ENCODE data around the gene RSKR. TPM values are rescaled to one million over a fixed set of nuclear protein-coding genes. Genes with fewer than 3 reads are reported as not detected.

The RSKR gene
- total and polyA plus RNA-seq, 10 donors = 2.1 to 30.9 (median 15.1) TPM

GRCh38 chr17:28570716-28571360, 43.1 kb downstream of the RSKR start:
- Histone ChIP-seq H3K36me3 (peaks cover 0 to 15% (median 0%) of the 10 kb centered on the region in 6 donors), H3K27ac (peak overlapping the region; percentile 67 to 92 (median 88)), H3K4me3 (peak overlapping the region; percentile 63 to 97 (median 89)), H3K4me1 (peaks cover 33 to 79% (median 61%) of the 10 kb centered on the region in 6 donors), H3K9me3 (no peaks in the 10 kb centered on the region), H3K27me3 (replicated peaks in 1 of 7) (no peaks in the 10 kb centered on the region)
- 0 to 2% (median 1%) methylated on average over 6 to 39 of the region's 39 CpGs for WGBS, 5 donors
- DNase-seq = peak; percentile 89
- intact Hi-C loops (cut with DNase I; ENCODE audit: low total_unique reads) = no loop called here
- TF ChIP-seq POLR2A (IDR thresholded peaks at IDR 0.05) (no peak), POLR2AphosphoS5 (IDR thresholded peaks at IDR 0.05) (no peak), CTCF (IDR thresholded peaks at IDR 0.05 in 8 of 11, conservative IDR thresholded peaks at IDR 0.05 in 3 of 11) (no peak)

DNA sequence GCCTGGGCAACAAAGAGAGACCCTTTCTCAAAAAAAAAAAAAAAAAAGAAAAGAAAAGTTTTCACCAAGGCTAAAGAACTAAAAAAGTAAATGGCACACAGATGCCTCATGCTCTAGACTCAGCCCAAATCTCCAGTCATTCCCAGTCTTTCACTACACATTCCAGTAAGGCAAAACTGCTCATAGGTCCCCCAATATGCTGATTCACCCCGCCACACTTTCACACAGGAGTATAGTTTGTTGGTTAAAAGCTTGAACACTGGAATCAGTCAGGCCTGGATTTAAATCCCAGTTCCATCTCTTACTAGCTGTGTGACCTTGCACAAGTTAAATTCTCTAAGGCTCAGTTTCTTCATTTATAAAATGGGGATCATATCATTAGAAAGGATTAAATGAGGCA, 44.5 kb downstream of the RSKR start:
- H3K4me3 ChIP-seq = peak overlapping the region in 2 of 8 donors; percentile 13 to 96
- TF ChIP-seq POLR2A (IDR thresholded peaks at IDR 0.05) (no peak), CTCF (IDR thresholded peaks at IDR 0.05 in 8 of 11, conservative IDR thresholded peaks at IDR 0.05 in 3 of 11) (no peak), POLR2AphosphoS5 (IDR thresholded peaks at IDR 0.05) (no peak)
- DNase-seq = no peak
- H3K36me3 ChIP-seq = peaks cover 0 to 23% (median 0%) of the 10 kb centered on the region in 6 donors
- intact Hi-C loops (cut with DNase I; ENCODE audit: low total_unique reads) = no loop called here
- H3K27me3 ChIP-seq (replicated peaks in 1 of 7) = no peaks in the 10 kb centered on the region
- WGBS, 5 donors = 94 to 100% (median 97%) methylated on average over 1 of the region's 1 CpG
- H3K9me3 ChIP-seq = no peaks in the 10 kb centered on the region
- H3K4me1 ChIP-seq = peaks cover 33 to 82% (median 57%) of the 10 kb centered on the region in 6 donors
- no peak overlapping the region for H3K27ac ChIP-seq

DNA sequence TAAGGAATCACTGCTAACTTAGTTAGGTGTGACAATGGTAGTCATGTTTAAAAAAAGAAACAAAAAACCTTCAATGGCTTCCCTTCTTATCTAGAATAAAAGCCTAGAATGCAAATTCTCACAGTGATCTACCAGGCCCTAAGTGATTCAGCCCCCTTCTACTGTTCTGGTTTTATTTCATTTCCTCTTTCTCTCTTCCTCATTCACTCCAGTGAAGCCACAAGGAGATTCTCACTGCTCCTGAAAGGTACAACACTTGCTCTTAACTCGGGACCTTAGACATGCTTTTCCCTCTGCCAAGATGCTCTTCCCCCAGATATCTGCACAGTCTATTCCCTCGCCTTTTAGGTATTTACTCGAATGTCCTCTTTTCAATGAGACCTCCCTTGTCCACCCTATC, 46.4 kb downstream of the RSKR start:
- WGBS, 5 donors = 62 to 70% (median 67%) methylated on average over 3 of the region's 3 CpGs
- no peaks in the 10 kb centered on the region for H3K9me3 ChIP-seq
- intact Hi-C loops (cut with DNase I; ENCODE audit: low total_unique reads) = no loop called here
- H3K27me3 ChIP-seq (replicated peaks in 1 of 7) = no peaks in the 10 kb centered on the region
- H3K27ac ChIP-seq = peak overlapping the region in 5 of 8 donors; percentile 36 to 52 (median 47)
- TF ChIP-seq CTCF (IDR thresholded peaks at IDR 0.05 in 8 of 11, conservative IDR thresholded peaks at IDR 0.05 in 3 of 11) (no peak), POLR2A (IDR thresholded peaks at IDR 0.05) (no peak), POLR2AphosphoS5 (IDR thresholded peaks at IDR 0.05) (no peak)
- DNase-seq = no peak
- peak overlapping the region in 1 of 8 donors; percentile 10 for H3K4me3 ChIP-seq
- H3K36me3 ChIP-seq = peaks cover 0 to 37% (median 16%) of the 10 kb centered on the region in 6 donors
- peaks cover 33 to 75% (median 58%) of the 10 kb centered on the region in 6 donors for H3K4me1 ChIP-seq

- H3K36me3 ChIP-seq = peaks cover 0 to 78% (median 55%) of the 10 kb centered on the region in 6 donors
Measured at GRCh38 chr17:28563475-28563874, 50.5 kb downstream of the RSKR start.

More at GRCh38 chr17:28563475-28563874, 50.5 kb downstream of the RSKR start:
- Histone ChIP-seq H3K27ac (peak overlapping the region in 1 of 8 donors; percentile 17), H3K4me3 (no peak overlapping the region), H3K4me1 (peaks cover 15 to 41% (median 26%) of the 10 kb centered on the region in 6 donors), H3K9me3 (no peaks in the 10 kb centered on the region), H3K27me3 (replicated peaks in 1 of 7) (no peaks in the 10 kb centered on the region)
- WGBS, 5 donors = 91 to 98% (median 94%) methylated on average over 3 of the region's 3 CpGs
- intact Hi-C loops (cut with DNase I; ENCODE audit: low total_unique reads) = no loop called here
- no peak for DNase-seq
- TF ChIP-seq CTCF (IDR thresholded peaks at IDR 0.05 in 8 of 11, conservative IDR thresholded peaks at IDR 0.05 in 3 of 11) (no peak), POLR2AphosphoS5 (IDR thresholded peaks at IDR 0.05) (no peak), POLR2A (IDR thresholded peaks at IDR 0.05) (no peak)

Data from spleen (tissue), 11 donors.